HG02938 (cell line): ENCODE measurements around the gene MTM1.
A peak's percentile ranks its signal among the peaks of the same experiment; 100 is the strongest.

Experiments used
- ATAC-seq: cut with Tn5 transposase; IDR thresholded peaks from one replicate; pipeline ENCODE4 v1.9.1; 2021; ENCODE audit warnings: mild to moderate bottlenecking, moderate library complexity; ENCODE audit not compliant: unreplicated experiment

Gene MTM1

GRCh38 chrX:150568320-150569154 is at the start of gene MTM1:
TSS of gene MTM1 (plus strand) at chrX:150568621. CDS start at chrX:150592615, 23,994 bp downstream.
- peak; percentile 92 for ATAC-seq

GRCh38 chrX:150522494-150522893 is 45.9 kb upstream of the MTM1 start:
- ATAC-seq = no peak

GRCh38 chrX:150525061-150525919 is 43.1 kb upstream of the MTM1 start:
- no peak for ATAC-seq

- ATAC-seq = no peak
These were observed 41.7 kb upstream of the MTM1 start for GRCh38 chrX:150526692-150527091.

GRCh38 chrX:150527108-150527507 is 41.3 kb upstream of the MTM1 start:
- ATAC-seq = no peak

GRCh38 chrX:150529587-150529986 is 38.8 kb upstream of the MTM1 start:
- no peak for ATAC-seq

- ATAC-seq = no peak
These were observed 37.6 kb upstream of the MTM1 start for GRCh38 chrX:150530821-150531220.

- ATAC-seq = no peak
These were observed 37.0 kb upstream of the MTM1 start for GRCh38 chrX:150531467-150531866.

GRCh38 chrX:150533863-150534262 is 34.6 kb upstream of the MTM1 start:
- no peak for ATAC-seq

GRCh38 chrX:150536455-150537116 is 31.8 kb upstream of the MTM1 start:
- no peak for ATAC-seq

- no peak for ATAC-seq
These were observed 30.6 kb upstream of the MTM1 start for GRCh38 chrX:150537851-150538250.

GRCh38 chrX:150540965-150541364 is 27.5 kb upstream of the MTM1 start:
- no peak for ATAC-seq

GRCh38 chrX:150542846-150543229 is 25.6 kb upstream of the MTM1 start:
- ATAC-seq = peak; percentile 30

GRCh38 chrX:150543230-150544155 is 24.9 kb upstream of the MTM1 start:
- ATAC-seq = peak; percentile 55

- no peak for ATAC-seq
These were observed 24.1 kb upstream of the MTM1 start for GRCh38 chrX:150544222-150544787.

GRCh38 chrX:150544835-150545770 is 23.3 kb upstream of the MTM1 start:
- no peak for ATAC-seq

- ATAC-seq = no peak
These were observed 21.7 kb upstream of the MTM1 start for GRCh38 chrX:150546711-150547153.

- peak; percentile 53 for ATAC-seq
These were observed 20.9 kb upstream of the MTM1 start for GRCh38 chrX:150547375-150548115.
